GM18907 (cell line): ENCODE measurements around the gene CNR2.
"Not testable (repeated sequence)": the region's sequence is repeated elsewhere in the genome, so short reads cannot be mapped to it uniquely, and the experiment has no call there.

Experiments
- ATAC-seq: cut with Tn5 transposase; IDR thresholded peaks from one replicate; pipeline ENCODE4 v1.9.1; 2021; ENCODE audit warnings: mild to moderate bottlenecking, moderate library complexity; ENCODE audit not compliant: unreplicated experiment

Gene CNR2

DNA sequence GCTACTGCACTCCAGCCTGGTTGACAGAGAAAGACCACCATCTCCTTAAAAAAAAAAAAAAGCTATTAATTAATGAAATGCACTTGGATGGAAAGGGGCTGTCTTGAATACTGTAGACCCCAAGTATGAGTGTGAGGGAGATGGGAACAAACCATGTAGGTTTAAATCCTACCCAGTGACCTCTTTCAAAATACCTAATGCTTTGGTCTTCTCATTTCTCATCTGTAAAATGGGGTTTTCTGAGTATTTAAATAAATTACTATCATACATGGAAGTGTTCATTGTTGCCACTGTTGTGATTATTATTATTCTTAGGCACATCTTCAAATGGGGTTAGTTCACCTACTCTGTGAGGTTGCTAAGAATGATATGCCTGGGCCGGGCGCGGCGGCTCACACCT is 27.9 kb downstream of the CNR2 start:
- no peak for ATAC-seq

GRCh38 chr1:23882746-23883145 is 30.4 kb downstream of the CNR2 start:
- ATAC-seq = no peak

DNA sequence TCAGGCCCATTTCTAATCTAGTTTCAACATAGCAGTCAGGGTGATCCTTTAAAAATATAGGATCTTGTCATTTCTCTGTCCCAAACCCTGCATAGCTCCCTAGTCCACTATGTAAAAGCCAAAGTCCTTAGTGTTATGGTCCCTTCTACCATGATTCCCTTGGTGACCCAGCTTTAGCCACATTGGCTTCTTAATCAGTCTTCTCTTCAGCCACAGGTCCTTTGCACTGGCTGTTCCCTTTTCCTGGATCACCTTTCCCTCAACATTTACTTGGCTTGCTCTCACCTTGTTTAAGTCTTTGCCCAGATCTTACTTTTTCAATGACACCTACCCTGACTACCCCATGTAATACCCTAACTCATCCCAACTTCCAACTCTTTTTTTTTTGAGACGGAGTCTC is 33.4 kb downstream of the CNR2 start:
- ATAC-seq = no peak

DNA sequence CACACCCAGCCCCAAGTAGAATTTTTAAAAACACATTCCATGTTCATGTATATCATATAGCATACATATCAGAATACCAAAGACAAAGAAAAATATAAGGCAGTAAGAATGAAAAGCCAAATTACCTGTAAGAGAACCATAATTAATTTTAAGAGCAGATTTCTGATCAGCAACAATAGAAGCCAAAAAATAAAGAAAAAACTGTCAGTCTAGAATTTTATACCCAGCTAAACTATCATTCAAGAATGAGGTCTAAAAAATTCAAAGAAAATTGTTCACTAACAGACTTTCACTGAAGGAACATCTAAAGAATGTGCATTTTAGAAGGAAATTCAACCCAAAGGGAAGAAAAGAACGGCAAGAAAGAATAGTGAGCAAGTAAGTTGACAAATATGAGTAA is 34.5 kb downstream of the CNR2 start:
- ATAC-seq = no peak

GRCh38 chr1:23875382-23875781 is 37.8 kb downstream of the CNR2 start:
- no peak for ATAC-seq

DNA sequence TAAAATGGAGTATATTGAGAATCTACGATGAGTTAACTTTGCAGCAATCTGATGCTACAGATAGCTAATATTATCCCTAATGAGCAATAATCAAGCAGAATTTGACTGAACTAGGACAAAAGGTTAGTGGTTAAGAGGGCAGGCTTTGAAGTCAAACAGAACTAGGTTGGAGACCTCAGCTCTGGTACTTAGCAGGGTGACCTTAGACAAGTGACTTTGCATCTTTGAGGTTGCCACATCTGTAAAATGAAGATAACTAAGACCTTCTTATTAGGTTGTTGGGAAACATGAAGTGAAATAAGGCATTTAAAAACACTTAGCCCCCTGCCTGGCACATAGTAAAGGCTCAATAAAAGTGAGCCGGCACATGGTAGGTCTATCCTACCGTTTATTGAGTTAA is 40.7 kb downstream of the CNR2 start:
- no peak for ATAC-seq

DNA sequence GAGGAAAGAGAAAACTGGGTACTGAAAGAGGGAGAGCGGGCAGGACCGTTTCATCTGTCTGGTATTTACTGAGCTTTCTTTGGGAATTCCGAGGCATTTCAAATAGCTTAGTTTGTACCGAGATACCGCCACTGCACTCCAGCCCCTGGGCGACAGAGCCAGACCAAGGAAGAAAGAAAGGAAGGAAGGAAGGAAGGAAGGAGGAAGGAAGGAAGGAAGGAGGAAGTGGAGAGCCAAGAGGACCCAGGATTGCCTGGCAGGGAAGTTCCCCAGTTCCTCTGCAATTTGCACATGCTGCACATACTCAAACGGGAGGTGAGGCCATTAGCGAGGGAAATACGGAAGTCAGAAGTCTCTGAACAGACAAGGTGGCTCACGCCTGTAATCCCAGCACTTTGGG is 44.1 kb downstream of the CNR2 start:
- ATAC-seq = no peak

- no peak for ATAC-seq
Measured at GRCh38 chr1:23868557-23869016, 44.6 kb downstream of the CNR2 start.

- peak; percentile 87 for ATAC-seq
Measured at GRCh38 chr1:23867895-23868556, 45.1 kb downstream of the CNR2 start, which contains the start of gene FUCA1. Gene FUCA1 (minus strand): TSS chr1:23868290. CDS start chr1:23868286, 4 bp downstream.

DNA sequence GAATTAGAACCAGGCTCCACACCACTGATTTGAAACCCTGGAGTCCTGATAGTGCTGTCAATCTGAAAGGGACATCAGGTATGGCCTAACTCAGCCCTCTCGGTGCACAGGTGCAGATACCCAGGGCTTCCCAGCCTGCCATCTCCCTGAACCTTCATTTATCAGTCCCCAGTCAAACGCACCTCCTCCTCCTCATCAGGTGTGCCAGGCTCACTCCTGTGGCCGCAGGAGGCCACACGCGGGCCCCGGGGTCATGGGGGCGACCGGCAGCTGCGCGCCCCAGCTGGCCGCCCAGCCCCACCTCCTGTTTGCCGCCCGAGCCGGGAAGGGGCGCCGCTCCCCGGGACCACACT is 45.6 kb downstream of the CNR2 start:
- ATAC-seq = no peak

GRCh38 chr1:23865543-23865930 is 47.6 kb downstream of the CNR2 start:
- ATAC-seq = no peak

GRCh38 chr1:23864801-23865542 is 48.2 kb downstream of the CNR2 start:
- ATAC-seq = no peak

DNA sequence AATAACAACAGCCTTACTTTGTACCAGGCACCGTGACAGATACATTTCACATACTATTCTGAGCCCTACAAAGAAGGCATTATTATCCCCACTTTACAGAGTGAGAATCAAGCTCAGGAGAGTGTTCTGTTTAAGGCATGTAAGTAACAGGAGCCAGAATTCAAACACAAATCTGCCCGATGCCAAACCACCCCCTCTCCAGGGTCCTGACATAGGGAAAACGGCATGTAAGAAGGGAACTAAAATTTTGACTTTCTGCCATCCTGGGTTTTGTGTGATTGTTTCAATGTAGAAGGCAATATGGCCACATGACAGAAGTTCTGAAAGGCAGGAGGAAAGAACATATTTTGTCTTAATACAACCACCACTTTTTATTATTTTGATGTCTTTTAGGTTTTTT is 50.5 kb downstream of the CNR2 start:
- no peak for ATAC-seq

DNA sequence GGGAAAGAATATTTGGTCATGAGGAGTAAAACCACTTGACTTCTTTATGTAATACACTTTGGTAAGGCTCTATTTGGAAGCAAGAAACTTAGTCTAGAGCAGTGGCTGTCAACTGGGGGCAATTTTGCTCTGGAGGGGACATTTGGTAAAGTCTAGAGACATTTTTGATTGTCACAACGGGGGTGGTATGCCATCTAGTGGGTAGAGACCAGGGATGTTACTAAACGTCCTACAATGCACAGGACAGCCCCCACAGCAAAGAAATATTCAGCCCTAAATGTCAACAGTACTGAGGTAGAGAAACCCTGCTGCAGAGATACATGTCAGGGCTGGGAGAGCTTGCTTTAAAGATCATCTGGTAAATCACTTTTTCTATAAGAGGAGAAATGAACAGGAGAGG is 58.6 kb downstream of the CNR2 start:
- no peak for ATAC-seq

GRCh38 chr1:23853124-23853523 is 60.0 kb downstream of the CNR2 start:
- not testable (repeated sequence) for ATAC-seq

GRCh38 chr1:23851406-23851805 is 61.8 kb downstream of the CNR2 start:
- ATAC-seq = not testable (repeated sequence)

DNA sequence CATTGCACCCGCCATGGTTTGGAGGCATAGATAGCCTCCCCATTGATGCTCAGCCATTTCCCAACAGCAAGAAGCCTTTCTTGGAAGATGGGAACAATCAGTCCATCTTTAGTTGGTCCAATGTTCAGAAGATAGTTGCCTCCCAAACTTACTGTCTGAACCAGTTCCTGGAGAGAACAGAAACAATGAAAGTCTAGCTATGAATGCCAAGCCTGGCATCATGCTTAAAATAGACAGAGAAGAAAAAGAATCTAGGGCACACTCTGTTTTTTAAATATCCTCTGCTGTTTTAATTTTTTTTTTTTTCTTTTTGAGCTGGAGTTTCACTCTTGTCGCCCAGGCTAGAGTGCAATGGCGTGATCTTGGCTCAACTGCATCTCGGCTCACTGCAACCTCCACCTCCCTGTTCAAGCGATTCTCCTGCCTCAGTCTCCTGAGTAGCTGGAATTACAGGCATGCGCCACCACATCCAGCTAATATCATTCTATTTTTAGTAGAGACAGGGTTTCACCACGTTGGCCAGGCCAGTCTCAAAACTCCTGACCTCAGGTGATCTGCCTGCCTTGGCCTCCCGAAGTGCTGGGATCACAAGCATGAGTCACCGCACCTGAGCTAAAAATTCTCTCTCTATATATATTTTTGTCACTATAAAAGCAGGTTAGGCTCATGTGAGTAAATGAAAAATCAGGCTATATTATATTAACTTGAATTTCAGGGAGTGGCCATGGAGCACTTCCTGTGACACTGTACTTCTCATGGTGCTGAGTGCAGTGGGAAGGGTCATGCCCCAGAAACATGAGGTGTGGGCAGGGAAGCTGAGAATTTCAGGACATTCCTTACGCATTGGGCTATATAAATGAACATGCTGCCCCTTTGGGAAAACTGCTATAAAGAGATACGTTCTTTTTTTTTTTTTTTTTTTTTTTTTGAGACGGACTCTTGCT is 64.2 kb downstream of the CNR2 start:
- ATAC-seq = no peak

GRCh38 chr1:23847482-23848095 is 65.6 kb downstream of the CNR2 start:
- ATAC-seq = not testable (repeated sequence)

- ATAC-seq = no peak
Measured at GRCh38 chr1:23845163-23845562, 68.0 kb downstream of the CNR2 start.

- no peak for ATAC-seq
Measured at GRCh38 chr1:23843644-23844043, 69.5 kb downstream of the CNR2 start.

GRCh38 chr1:23838401-23838866 is 74.7 kb downstream of the CNR2 start:
- peak; percentile 67 for ATAC-seq
